Thoracic aorta (tissue), 2 donors: Measurements from ENCODE around the gene RBM8A. TPM values are rescaled to one million over a fixed set of nuclear protein-coding genes. Genes with fewer than 3 reads are reported as not detected.
A peak's percentile ranks its signal among the peaks of the same experiment; 100 is the strongest.

Experiments used
- ATAC-seq: fragments of 150-250 bp; one replicate; pipeline ENCODE4 v1.8.0; 2017; ENCODE audit warnings: low read depth; ENCODE audit not compliant: insufficient number of reproducible peaks, low FRiP score
- DNase-seq: peaks from one replicate; pipeline ENCODE4 v3.0.0-alpha.2; 2020; ENCODE audit warnings: low spot score
- H3K27ac ChIP-seq, 2 donors: fragments of 200-600 bp; sonication (generic); 1 replicate in 1 of 2; 2 replicates in 1 of 2; pipeline ENCODE4 v1.5.1; 2016; ENCODE audit warnings: mild to moderate bottlenecking in 2 of 2, moderate library complexity in 2 of 2
- H3K27me3 ChIP-seq: fragments of 200-600 bp; sonication (generic); replicated peaks from 2 replicates; pipeline ENCODE4 v1.6.0; 2016; ENCODE audit warnings: mild to moderate bottlenecking; ENCODE audit not compliant: insufficient read depth
- H3K36me3 ChIP-seq: fragments of 200-600 bp; sonication (generic); one replicate; pipeline ENCODE4 v1.5.1; 2016
- H3K4me1 ChIP-seq, 2 donors: fragments of 200-600 bp; sonication (generic); 1 replicate in 1 of 2; 2 replicates in 1 of 2; pipeline versions ENCODE4 v1.5.1 to v1.6.0; 2016; ENCODE audit warnings: low read depth in 2 of 2, mild to moderate bottlenecking in 1 of 2; ENCODE audit not compliant: control insufficient read depth in 1 of 2
- H3K4me3 ChIP-seq: fragments of 200-600 bp; sonication (generic); 2 replicates; pipeline ENCODE4 v1.5.1; 2016; ENCODE audit warnings: mild to moderate bottlenecking
- H3K9me3 ChIP-seq: fragments of 200-600 bp; sonication (generic); 2 replicates; pipeline ENCODE4 v1.5.1; 2016
- CTCF ChIP-seq: fragments of 200-600 bp; sonication (generic); IDR thresholded peaks from one replicate; pipeline ENCODE4 v1.5.1; 2019; ENCODE audit warnings: antibody characterized with exemption
- total RNA-seq, 2 donors: library from RNA; depleted of rRNA; stranded (reverse); fragments of >200 nt; gene quantifications; one replicate each; pipeline versions ENCODE4 v1.1.0 to v1.2.3, GENCODE V29; 2016

The RBM8A gene
- total RNA-seq, 2 donors from 2014 or later = 37.8 to 151 TPM

DNA sequence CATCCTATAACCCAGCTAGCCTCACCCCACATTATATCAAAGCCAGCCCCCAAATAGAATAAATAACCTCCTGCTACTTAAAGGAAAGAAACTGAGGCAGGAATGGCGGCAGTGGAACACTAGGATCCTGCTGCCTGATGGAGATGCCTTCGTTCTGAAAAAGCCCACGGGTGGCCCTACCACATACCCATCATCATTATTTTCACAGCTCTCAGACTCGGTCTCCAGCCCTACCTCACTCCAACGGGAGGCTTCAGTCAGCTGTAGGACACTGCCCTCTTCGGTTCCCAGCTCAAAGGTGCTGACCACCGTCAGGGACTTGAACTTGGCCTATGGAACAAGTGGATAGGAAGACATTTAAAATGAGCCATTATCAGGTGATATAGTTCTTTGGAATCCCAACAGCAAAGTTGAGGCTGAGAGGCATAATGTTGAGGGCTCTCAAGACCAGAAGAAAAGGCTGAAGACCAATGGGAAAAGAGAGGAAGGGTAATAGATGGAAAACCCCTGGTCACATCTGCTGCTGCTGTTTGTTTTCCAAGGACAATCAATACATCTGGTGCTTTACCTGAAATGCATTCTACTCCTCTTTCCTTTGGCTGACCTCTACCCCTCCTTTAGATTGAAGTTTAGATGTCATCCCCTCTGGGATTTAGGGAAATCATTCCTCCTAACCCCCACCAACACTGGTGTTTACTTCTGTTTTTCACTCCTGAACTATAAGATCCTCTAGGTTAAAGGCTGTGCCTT, 33.8 kb downstream of the RBM8A start:
- no peak for TF ChIP-seq CTCF
- no peaks in the 10 kb centered on the region for H3K27me3 ChIP-seq
- peaks cover 11% of the 10 kb centered on the region for H3K36me3 ChIP-seq
- no peaks in the 10 kb centered on the region for H3K9me3 ChIP-seq
- DNase-seq (no peak), ATAC-seq (no peak)
- H3K4me1 ChIP-seq = peaks cover 22 to 40% of the 10 kb centered on the region in 2 donors
- H3K4me3 ChIP-seq = no peak overlapping the region
- peak overlapping the region; percentile 97 to 99 for H3K27ac ChIP-seq

DNA sequence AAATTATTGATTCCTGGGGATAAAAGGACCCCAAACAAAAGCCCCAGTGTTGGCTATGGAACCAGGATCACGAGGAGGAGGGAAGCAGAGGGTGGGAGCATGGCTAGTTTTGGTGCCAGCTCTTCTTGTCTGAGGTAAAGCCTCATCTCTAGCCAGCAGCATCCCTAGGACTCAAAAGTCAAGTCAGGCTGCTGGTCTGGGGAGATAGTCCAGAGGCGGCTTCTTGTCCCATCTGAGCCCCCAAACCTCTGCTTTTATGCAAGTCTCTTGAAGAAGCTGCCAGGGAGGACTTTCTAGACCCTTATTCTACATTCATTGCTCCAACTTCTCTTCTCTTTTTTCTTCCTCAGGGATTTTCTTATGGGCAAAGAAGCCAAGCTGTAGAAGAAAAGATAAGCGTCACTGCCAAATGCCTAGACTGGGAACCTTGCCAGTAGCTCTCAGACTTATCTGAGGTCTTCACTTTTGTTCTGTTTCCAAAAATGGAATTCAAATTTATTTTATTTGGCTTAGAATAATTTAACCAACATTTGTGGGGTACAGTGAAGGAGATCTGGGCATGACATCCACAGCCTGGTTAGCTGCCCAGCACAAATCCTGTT, 34.7 kb downstream of the RBM8A start:
- peaks cover 7% of the 10 kb centered on the region for H3K36me3 ChIP-seq
- H3K27me3 ChIP-seq = no peaks in the 10 kb centered on the region
- DNase-seq = no peak
- H3K9me3 ChIP-seq = no peaks in the 10 kb centered on the region
- H3K27ac ChIP-seq = peak overlapping the region; percentile 97 to 99
- peak overlapping the region; percentile 39 for H3K4me3 ChIP-seq
- no peak for TF ChIP-seq CTCF
- H3K4me1 ChIP-seq = peaks cover 22 to 43% of the 10 kb centered on the region in 2 donors
- no peak for ATAC-seq

DNA sequence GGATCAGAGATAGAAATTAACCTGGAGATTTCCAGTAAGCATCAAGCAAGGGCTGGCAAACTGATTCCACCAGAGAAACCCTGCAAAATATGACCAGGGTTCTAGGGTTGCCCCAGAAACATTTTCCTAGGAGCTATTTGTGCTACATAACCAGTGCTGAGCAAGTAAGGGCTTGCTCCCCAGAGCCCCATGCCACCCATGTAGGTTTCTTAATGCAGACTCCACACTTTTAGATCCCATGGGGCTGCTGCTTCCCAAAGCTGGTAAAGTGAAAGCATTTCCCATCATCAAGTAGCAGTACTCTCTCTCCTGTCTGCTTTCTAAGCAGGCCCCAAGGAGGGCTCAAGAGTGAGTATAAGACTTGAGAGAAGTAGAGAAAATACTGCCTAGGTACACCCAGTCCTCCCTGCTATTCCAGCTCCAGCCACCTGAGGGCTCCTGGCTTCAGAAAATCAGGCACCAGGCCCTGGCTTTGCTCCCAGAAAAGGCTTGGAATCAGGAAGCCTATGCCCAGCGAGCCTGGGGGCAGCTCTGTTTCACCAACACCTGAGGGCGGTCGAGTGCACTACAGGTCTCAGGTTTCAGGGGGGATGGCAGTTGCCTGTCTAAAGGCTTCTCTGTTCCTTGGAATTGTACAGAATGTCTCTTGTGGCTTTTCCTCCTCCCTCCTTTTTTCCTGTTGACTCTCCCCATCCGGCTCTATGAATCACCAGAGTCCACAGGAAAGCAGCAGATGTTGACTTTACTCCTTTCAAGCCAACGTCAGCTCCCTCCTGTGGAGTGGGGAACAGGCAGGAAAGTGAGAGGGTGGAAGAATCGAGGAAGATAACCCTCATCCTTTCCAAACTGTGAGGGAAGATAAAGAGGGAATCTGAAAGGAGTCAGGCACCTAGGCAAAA, 35.4 kb downstream of the RBM8A start:
- peak; percentile 93 for TF ChIP-seq CTCF

DNA sequence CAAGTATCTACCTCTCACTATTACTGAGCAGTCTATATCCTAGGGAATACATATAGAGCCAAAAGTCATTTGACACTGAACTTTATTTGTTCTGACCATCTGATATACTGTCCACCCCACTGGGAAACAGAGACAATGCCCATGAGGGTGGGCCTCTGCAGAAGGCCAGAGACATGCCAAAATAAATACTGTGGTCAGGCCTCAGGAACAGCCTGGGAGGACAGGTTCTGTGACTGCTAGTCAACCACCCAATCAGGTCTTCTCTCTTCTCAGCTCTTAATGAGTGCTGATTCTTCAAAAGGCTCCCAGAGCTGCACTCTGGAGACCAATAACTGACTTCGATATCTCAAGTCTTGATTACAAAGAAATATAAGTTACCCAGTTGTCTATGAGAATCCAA, 36.1 kb downstream of the RBM8A start:
- no peak for DNase-seq
- Histone ChIP-seq H3K27ac (peak overlapping the region; percentile 84 to 99), H3K4me1 (peaks cover 22 to 54% of the 10 kb centered on the region in 2 donors), H3K9me3 (no peaks in the 10 kb centered on the region), H3K4me3 (peak overlapping the region; percentile 39), H3K27me3 (no peaks in the 10 kb centered on the region), H3K36me3 (no peaks in the 10 kb centered on the region)
- TF ChIP-seq CTCF = no peak
- no peak for ATAC-seq

More for the DNA sequence above, 35.4 kb downstream of the RBM8A start:
- no peaks in the 10 kb centered on the region for H3K9me3 ChIP-seq
- H3K27me3 ChIP-seq = no peaks in the 10 kb centered on the region
- no peaks in the 10 kb centered on the region for H3K36me3 ChIP-seq
- peaks cover 22 to 49% of the 10 kb centered on the region in 2 donors for H3K4me1 ChIP-seq
- peak overlapping the region; percentile 39 for H3K4me3 ChIP-seq
- H3K27ac ChIP-seq = peak overlapping the region; percentile 97 to 99
- ATAC-seq = peak; percentile 99
- peak; percentile 95 for DNase-seq

DNA sequence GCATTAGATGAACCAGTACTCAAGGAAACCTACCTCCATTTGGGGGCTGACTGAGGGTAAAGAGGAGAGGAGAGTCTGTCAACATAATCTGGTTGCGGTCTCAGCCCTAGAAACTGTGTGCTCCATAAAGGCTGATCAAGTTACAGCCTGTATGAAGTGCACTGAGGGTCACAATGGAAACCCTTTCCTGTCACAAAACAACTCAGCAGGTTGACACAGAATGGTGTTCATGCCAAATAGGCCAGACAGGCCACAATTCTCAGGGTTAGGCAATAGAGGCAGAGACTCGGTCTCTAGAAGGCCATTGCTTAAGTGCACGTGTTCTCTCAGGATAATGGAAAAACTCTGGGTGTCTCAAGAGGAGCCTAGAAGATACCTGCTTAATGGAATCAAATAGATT, 37.6 kb downstream of the RBM8A start:
- DNase-seq (no peak), ATAC-seq (no peak)
- Histone ChIP-seq H3K4me1 (peaks cover 27 to 64% of the 10 kb centered on the region in 2 donors), H3K27me3 (no peaks in the 10 kb centered on the region), H3K4me3 (no peak overlapping the region), H3K9me3 (no peaks in the 10 kb centered on the region), H3K36me3 (no peaks in the 10 kb centered on the region), H3K27ac (peak overlapping the region; percentile 68 to 99)
- no peak for TF ChIP-seq CTCF
